ENCODE data around the gene TREM2. TPM values are rescaled to one million over a fixed set of nuclear protein-coding genes. Genes with fewer than 3 reads are reported as not detected.

The TREM2 gene
- polyA plus RNA-seq (ENCODE audit: low read depth in 6 of 6) = under 1 TPM in 2 of 6 donors, not detected in 4; 0.38 to 0.57 TPM

- H3K4me1 Mint-ChIP-seq = peaks cover 6 to 25% (median 14%) of the 10 kb centered on the region in 3 donors
- H3K9me3 Mint-ChIP-seq = no peaks in the 10 kb centered on the region
- no peak within 1 kb of the TSS for H3K4me3 Mint-ChIP-seq
- H3K27ac Mint-ChIP-seq = peak within 1 kb of the TSS in 1 of 6 donors; percentile 61
- H3K27me3 Mint-ChIP-seq = peaks cover 9 to 52% (median 34%) of the 10 kb centered on the region in 3 donors
- ATAC-seq (ENCODE audit: low read depth in 2 of 2) = no peak
- H3K36me3 Mint-ChIP-seq = peaks cover 0 to 7% of the 10 kb centered on the region in 2 donors
- DNase-seq = no peak
Observed at GRCh38 chr6:41162687-41163418, at the start of gene TREM2. TSS of gene TREM2 (minus strand) at chr6:41163116. CDS start at chr6:41163082, 34 bp downstream.

GRCh38 chr6:41209547-41210320 lies 46.8 kb upstream of the TREM2 start:
- Mint-ChIP-seq H3K4me3 (peak overlapping the region; percentile 44 to 90 (median 80)), H3K27ac (peak overlapping the region; percentile 84 to 98 (median 96)), H3K4me1 (peaks cover 45 to 60% (median 52%) of the 10 kb centered on the region in 3 donors), H3K9me3 (peaks cover 5 to 19% (median 12%) of the 10 kb centered on the region in 7 donors), H3K36me3 (peaks cover 8 to 10% of the 10 kb centered on the region in 2 donors), H3K27me3 (no peaks in the 10 kb centered on the region)
- DNase-seq (no peak), ATAC-seq (ENCODE audit: low read depth in 2 of 2) (peak in 1 of 2 donors; percentile 21)

- Mint-ChIP-seq H3K27ac (peak overlapping the region; percentile 93 to 98 (median 96)), H3K36me3 (no peaks in the 10 kb centered on the region), H3K4me3 (peak overlapping the region; percentile 50 to 90 (median 82)), H3K9me3 (peaks cover 0 to 10% (median 6%) of the 10 kb centered on the region in 7 donors), H3K27me3 (no peaks in the 10 kb centered on the region), H3K4me1 (peaks cover 49 to 58% (median 55%) of the 10 kb centered on the region in 3 donors)
- ATAC-seq (ENCODE audit: low read depth in 2 of 2) (peak; percentile 70 to 82), DNase-seq (peak; percentile 49)
Observed at GRCh38 chr6:41208439-41209106, 45.7 kb upstream of the TREM2 start.

- Mint-ChIP-seq H3K4me1 (peaks cover 67 to 79% (median 69%) of the 10 kb centered on the region in 3 donors), H3K27me3 (no peaks in the 10 kb centered on the region), H3K36me3 (no peaks in the 10 kb centered on the region), H3K27ac (peak overlapping the region; percentile 11 to 75 (median 68)), H3K4me3 (peak overlapping the region in 2 of 8 donors; percentile 1 to 44), H3K9me3 (peaks cover 0 to 10% (median 6%) of the 10 kb centered on the region in 7 donors)
- no peak for ATAC-seq (ENCODE audit: low read depth in 2 of 2)
- no peak for DNase-seq
Observed at GRCh38 chr6:41204156-41204555, 41.2 kb upstream of the TREM2 start.

- H3K36me3 Mint-ChIP-seq = peaks cover 8 to 10% of the 10 kb centered on the region in 2 donors
- no peaks in the 10 kb centered on the region for H3K27me3 Mint-ChIP-seq
- ATAC-seq (ENCODE audit: low read depth in 2 of 2) (peak; percentile 32), DNase-seq (peak; percentile 56)
- peaks cover 0 to 3% (median 0%) of the 10 kb centered on the region in 7 donors for H3K9me3 Mint-ChIP-seq
- H3K4me3 Mint-ChIP-seq = peak overlapping the region; percentile 83 to 97 (median 92)
- H3K4me1 Mint-ChIP-seq = peaks cover 63 to 79% (median 70%) of the 10 kb centered on the region in 3 donors
- peak overlapping the region; percentile 67 to 99 (median 97) for H3K27ac Mint-ChIP-seq
Observed at GRCh38 chr6:41201764-41202173, 38.9 kb upstream of the TREM2 start.

GRCh38 chr6:41200901-41201763 lies 38.2 kb upstream of the TREM2 start, which contains the start of gene TREML2:
TSS of gene TREML2 (minus strand) at chr6:41201149. CDS start at chr6:41201008, 141 bp downstream.
- ATAC-seq (ENCODE audit: low read depth in 2 of 2) = peak; percentile 68 to 72
- no peaks in the 10 kb centered on the region for H3K27me3 Mint-ChIP-seq
- peaks cover 66 to 84% (median 76%) of the 10 kb centered on the region in 3 donors for H3K4me1 Mint-ChIP-seq
- H3K4me3 Mint-ChIP-seq = peak within 1 kb of the TSS; percentile 83 to 97 (median 92)
- DNase-seq = peak; percentile 78
- peaks cover 0 to 3% (median 0%) of the 10 kb centered on the region in 7 donors for H3K9me3 Mint-ChIP-seq
- H3K36me3 Mint-ChIP-seq = peaks cover 15% of the 10 kb centered on the region in 2 donors
- H3K27ac Mint-ChIP-seq = peak within 1 kb of the TSS; percentile 67 to 99 (median 97)

GRCh38 chr6:41200296-41200900 lies 37.5 kb upstream of the TREM2 start:
- Mint-ChIP-seq H3K27ac (peak overlapping the region; percentile 67 to 99 (median 97)), H3K36me3 (peaks cover 22% of the 10 kb centered on the region in 2 donors), H3K9me3 (peaks cover 0 to 2% (median 0%) of the 10 kb centered on the region in 7 donors), H3K27me3 (no peaks in the 10 kb centered on the region), H3K4me3 (peak overlapping the region; percentile 83 to 97 (median 92)), H3K4me1 (peaks cover 72 to 89% (median 81%) of the 10 kb centered on the region in 3 donors)
- DNase-seq (peak; percentile 62), ATAC-seq (ENCODE audit: low read depth in 2 of 2) (peak; percentile 36 to 41)

GRCh38 chr6:41199552-41200246 lies 36.8 kb upstream of the TREM2 start:
- Mint-ChIP-seq H3K27me3 (no peaks in the 10 kb centered on the region), H3K4me3 (peak overlapping the region; percentile 83 to 97 (median 92))
- peak; percentile 35 for DNase-seq

GRCh38 chr6:41197234-41197633 lies 34.3 kb upstream of the TREM2 start:
- DNase-seq = no peak
- peak overlapping the region in 7 of 8 donors; percentile 70 to 95 (median 83) for H3K4me3 Mint-ChIP-seq
- H3K9me3 Mint-ChIP-seq = no peaks in the 10 kb centered on the region
- peaks cover 86 to 98% (median 97%) of the 10 kb centered on the region in 3 donors for H3K4me1 Mint-ChIP-seq
- ATAC-seq (ENCODE audit: low read depth in 2 of 2) = no peak
- peak overlapping the region; percentile 49 to 95 (median 92) for H3K27ac Mint-ChIP-seq
- H3K27me3 Mint-ChIP-seq = no peaks in the 10 kb centered on the region
- peaks cover 37 to 45% of the 10 kb centered on the region in 2 donors for H3K36me3 Mint-ChIP-seq

More at GRCh38 chr6:41199552-41200246, 36.8 kb upstream of the TREM2 start:
- H3K9me3 Mint-ChIP-seq = no peaks in the 10 kb centered on the region
- peaks cover 74 to 95% (median 85%) of the 10 kb centered on the region in 3 donors for H3K4me1 Mint-ChIP-seq
- H3K27ac Mint-ChIP-seq = peak overlapping the region; percentile 67 to 99 (median 97)
- peak; percentile 11 to 29 for ATAC-seq (ENCODE audit: low read depth in 2 of 2)
- H3K36me3 Mint-ChIP-seq = peaks cover 29% of the 10 kb centered on the region in 2 donors

GRCh38 chr6:41194386-41194785 lies 31.5 kb upstream of the TREM2 start:
- DNase-seq (no peak), ATAC-seq (ENCODE audit: low read depth in 2 of 2) (no peak)
- Mint-ChIP-seq H3K4me1 (peaks cover 70 to 86% (median 85%) of the 10 kb centered on the region in 3 donors), H3K4me3 (peak overlapping the region in 5 of 8 donors; percentile 30 to 95 (median 81)), H3K27me3 (no peaks in the 10 kb centered on the region), H3K9me3 (peaks cover 4 to 12% (median 9%) of the 10 kb centered on the region in 7 donors), H3K27ac (peak overlapping the region; percentile 85 to 97 (median 94)), H3K36me3 (peaks cover 43 to 64% of the 10 kb centered on the region in 2 donors)

GRCh38 chr6:41193884-41194283 lies 31.0 kb upstream of the TREM2 start:
- Mint-ChIP-seq H3K9me3 (peaks cover 5 to 14% (median 11%) of the 10 kb centered on the region in 7 donors), H3K4me3 (peak overlapping the region in 3 of 8 donors; percentile 42 to 91 (median 54)), H3K4me1 (peaks cover 68 to 85% (median 83%) of the 10 kb centered on the region in 3 donors), H3K27me3 (no peaks in the 10 kb centered on the region), H3K27ac (peak overlapping the region; percentile 85 to 97 (median 92)), H3K36me3 (peaks cover 43 to 66% of the 10 kb centered on the region in 2 donors)
- ATAC-seq (ENCODE audit: low read depth in 2 of 2) = no peak
- no peak for DNase-seq
